HL-60 (cell line): ENCODE data around the gene XRCC3.

Experiments
- CTCF ChIP-seq: IDR thresholded peaks from one replicate; pipeline ENCODE4 v1.5.1; 2011; ENCODE audit warnings: low read length, control low read depth, inconsistent platforms; ENCODE audit not compliant: insufficient read depth
- GABPA ChIP-seq: IDR thresholded peaks from 2 replicates; pipeline ENCODE4 v1.6.1; 2012; ENCODE audit warnings: low read depth
- POLR2AphosphoS5 ChIP-seq: IDR thresholded peaks from 2 replicates; pipeline ENCODE4 v1.6.1; 2012; ENCODE audit warnings: low read depth
- REST ChIP-seq: IDR thresholded peaks from 2 replicates; pipeline ENCODE4 v1.6.1; 2012; ENCODE audit warnings: low read depth; ENCODE audit not compliant: insufficient replicate concordance
- SPI1 ChIP-seq: IDR thresholded peaks from 2 replicates; pipeline ENCODE4 v1.6.1; 2012; ENCODE audit warnings: low read depth, mild to moderate bottlenecking, borderline replicate concordance

- TF ChIP-seq CTCF (no peak), REST (no peak), POLR2AphosphoS5 (peak; percentile 22; the same call in 1 of the 2 replicates), GABPA (no peak), SPI1 (no peak)
Observed at GRCh38 chr14:103694572-103695026, 20.7 kb downstream of the XRCC3 start.
